Liver (tissue), 3 donors: Measurements from ENCODE around the gene TOPAZ1.

ENCODE experiments used
- ATF3 ChIP-seq: IDR thresholded peaks from 2 replicates; pipeline ENCODE4 v1.6.1; 2016; ENCODE audit warnings: antibody characterized with exemption
- CTCF ChIP-seq: fragments of 150-350 bp; IDR thresholded peaks from 2 replicates; pipeline ENCODE4 v1.5.1; 2017; ENCODE audit warnings: improper control_type of control experiment, low read depth, low read length; ENCODE audit not compliant: missing input control
- EGR1 ChIP-seq, 2 donors: IDR thresholded peaks; 2 replicates each; pipeline ENCODE4 v1.6.1; 2016 to 2018; ENCODE audit warnings: antibody characterized with exemption in 2 of 2, low read depth in 2 of 2
- FOXA1 ChIP-seq: IDR thresholded peaks from 2 replicates; pipeline ENCODE4 v1.6.1; 2016; ENCODE audit warnings: antibody characterized with exemption
- GABPA ChIP-seq, 2 donors: IDR thresholded peaks in 1 of 2; conservative IDR thresholded peaks in 1 of 2; 2 replicates each; pipeline ENCODE4 v1.6.1; 2016; ENCODE audit warnings: antibody characterized with exemption in 2 of 2, mild to moderate bottlenecking in 1 of 2, moderate library complexity in 1 of 2
- HNF4A ChIP-seq, 2 donors: conservative IDR thresholded peaks; 2 replicates each; pipeline ENCODE4 v1.6.1; 2016; ENCODE audit warnings: antibody characterized with exemption in 2 of 2, mild to moderate bottlenecking in 2 of 2
- HNF4G ChIP-seq: IDR thresholded peaks from 2 replicates; pipeline ENCODE4 v1.6.1; 2016; ENCODE audit warnings: antibody characterized with exemption
- JUND ChIP-seq, 2 donors: IDR thresholded peaks; 2 replicates each; pipeline ENCODE4 v1.6.1; 2016; ENCODE audit warnings: antibody characterized with exemption in 2 of 2
- MAX ChIP-seq: IDR thresholded peaks from 2 replicates; pipeline ENCODE4 v1.6.1; 2016; ENCODE audit warnings: antibody characterized with exemption
- RAD21 ChIP-seq, 2 donors: IDR thresholded peaks; 2 replicates each; pipeline ENCODE4 v1.6.1; 2016; ENCODE audit warnings: antibody characterized with exemption in 2 of 2, mild to moderate bottlenecking in 2 of 2
- REST ChIP-seq: IDR thresholded peaks from 2 replicates; pipeline ENCODE4 v1.6.1; 2016; ENCODE audit warnings: antibody characterized with exemption, mild to moderate bottlenecking
- SP1 ChIP-seq: IDR thresholded peaks from 2 replicates; pipeline ENCODE4 v1.6.1; 2018; ENCODE audit warnings: antibody characterized with exemption, mild to moderate bottlenecking
- TAF1 ChIP-seq: conservative IDR thresholded peaks from 2 replicates; pipeline ENCODE4 v1.6.1; 2016; ENCODE audit warnings: antibody characterized with exemption, mild to moderate bottlenecking
- YY1 ChIP-seq: IDR thresholded peaks from 2 replicates; pipeline ENCODE4 v1.6.1; 2016; ENCODE audit warnings: antibody characterized with exemption, mild to moderate bottlenecking
- donor health status: healthy.
- donor health status: healthy.

GRCh38 chr3:44292276-44292675 is 50.6 kb downstream of the TOPAZ1 start:
- TF ChIP-seq REST = no peak
- TF ChIP-seq CTCF = no peak
- TF ChIP-seq ATF3 = no peak
- TF ChIP-seq YY1 = no peak
- TF ChIP-seq MAX = no peak
- no peak for TF ChIP-seq HNF4G
- TF ChIP-seq RAD21 (IDR thresholded peaks at IDR 0.05) = no peak
- TF ChIP-seq SP1 = no peak
- TF ChIP-seq EGR1 (IDR thresholded peaks at IDR 0.05; ENCODE audit: low read depth in 2 of 2) = no peak
- TF ChIP-seq TAF1 = no peak
- TF ChIP-seq FOXA1 = no peak
- TF ChIP-seq HNF4A (conservative IDR thresholded peaks at IDR 0.05) = no peak
- TF ChIP-seq JUND (IDR thresholded peaks at IDR 0.05) = no peak
- TF ChIP-seq GABPA (IDR thresholded peaks at IDR 0.05 in 1 of 2, conservative IDR thresholded peaks at IDR 0.05 in 1 of 2) = no peak
